ENCODE measurements around the gene ING3.
"Not testable (repeated sequence)": the region's sequence is repeated elsewhere in the genome, so short reads cannot be mapped to it uniquely, and the experiment has no call there.

ING3 gene

GRCh38 chr7:121005058-121005457 is 54.5 kb downstream of the ING3 start:
- DNase-seq, result not testable (repeated sequence)

DNA sequence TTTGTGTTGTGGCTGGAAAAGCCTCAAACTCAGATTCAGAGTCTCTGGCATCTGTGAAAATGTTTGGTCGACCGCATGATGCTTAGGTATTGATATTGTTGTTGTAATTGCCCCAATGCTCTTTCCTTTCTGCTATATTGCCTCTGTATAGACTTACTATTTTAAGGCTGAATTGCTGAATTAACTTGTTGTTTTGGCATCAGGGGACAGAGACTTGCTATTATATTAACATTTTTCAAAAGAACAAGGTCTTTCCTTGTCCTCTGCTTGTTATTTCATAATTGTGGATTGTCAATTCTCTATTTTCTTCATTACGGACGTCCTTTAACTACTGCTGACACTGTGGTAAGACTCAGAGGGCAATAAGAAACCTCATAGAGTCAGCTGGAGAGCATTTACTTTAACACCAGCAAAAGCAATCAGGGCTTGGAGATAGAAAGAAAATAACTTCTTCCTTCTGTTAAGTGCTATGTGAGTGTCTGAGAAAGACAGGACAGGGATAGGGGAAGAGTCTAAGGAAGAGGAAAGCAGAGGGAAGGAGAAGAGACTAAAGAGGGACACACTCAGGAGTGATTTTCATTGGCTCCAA is 55.5 kb downstream of the ING3 start:
- DNase-seq, result no peak

DNA sequence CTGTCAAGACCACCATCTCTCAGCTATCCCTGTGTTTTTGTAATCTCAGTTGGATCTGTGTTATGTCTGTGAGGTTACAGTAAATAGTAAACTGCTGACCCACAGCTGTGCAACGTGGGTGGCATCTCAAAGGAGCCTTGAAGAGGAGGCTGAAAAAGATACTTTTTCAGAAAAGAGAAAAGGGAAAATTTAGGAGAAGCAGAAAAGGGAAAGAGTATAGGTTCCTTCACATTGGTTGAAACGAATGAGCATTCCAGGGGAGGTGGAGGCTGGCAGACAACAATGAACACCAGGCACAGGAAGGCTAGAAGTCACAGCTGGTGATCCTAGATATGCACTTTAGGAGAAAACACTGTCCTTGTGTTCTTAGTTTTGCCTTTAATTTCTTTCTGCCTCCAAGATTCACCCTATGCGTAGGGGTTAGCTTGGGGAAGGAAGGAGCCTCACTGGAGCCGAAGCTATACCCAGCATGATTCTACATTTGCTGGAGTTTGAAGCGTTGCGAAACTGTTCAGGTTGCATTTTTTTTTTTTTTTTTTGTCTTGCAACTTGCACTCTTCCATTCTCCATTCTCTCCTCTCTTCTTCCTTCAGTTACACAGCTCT is 56.2 kb downstream of the ING3 start:
- no peak for DNase-seq

GRCh38 chr7:121008816-121009215 is 58.2 kb downstream of the ING3 start:
- no peak for DNase-seq

- DNase-seq, result no peak
Measured at GRCh38 chr7:121011401-121011800, 60.8 kb downstream of the ING3 start.

GRCh38 chr7:121012170-121012874 is 61.7 kb downstream of the ING3 start:
- DNase-seq, result no peak

- no peak for DNase-seq
Measured at GRCh38 chr7:121012919-121013318, 62.3 kb downstream of the ING3 start.

- DNase-seq, result no peak
Measured at GRCh38 chr7:121015560-121015959, 65.0 kb downstream of the ING3 start.

- no peak for DNase-seq
Measured at GRCh38 chr7:121016966-121017365, 66.4 kb downstream of the ING3 start.

DNA sequence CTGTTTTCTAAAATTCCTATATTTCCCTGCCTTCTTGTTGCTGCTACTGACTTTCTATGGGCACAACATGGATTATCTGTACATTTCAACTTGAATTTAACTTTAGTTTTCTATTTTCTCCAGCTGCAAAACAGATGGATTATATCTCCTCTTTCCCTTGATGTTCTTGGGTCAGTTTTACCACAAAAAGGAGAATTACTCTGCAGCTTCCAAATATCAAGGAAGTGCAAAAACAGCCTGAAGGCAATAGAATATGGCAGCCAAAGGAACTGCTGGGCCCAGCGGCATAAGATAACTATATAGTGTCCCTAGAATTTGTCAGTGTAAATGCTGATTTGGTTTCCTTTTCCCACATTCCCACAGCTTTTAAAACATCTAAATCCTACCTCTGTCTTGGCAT is 67.0 kb downstream of the ING3 start:
- DNase-seq, result no peak

DNA sequence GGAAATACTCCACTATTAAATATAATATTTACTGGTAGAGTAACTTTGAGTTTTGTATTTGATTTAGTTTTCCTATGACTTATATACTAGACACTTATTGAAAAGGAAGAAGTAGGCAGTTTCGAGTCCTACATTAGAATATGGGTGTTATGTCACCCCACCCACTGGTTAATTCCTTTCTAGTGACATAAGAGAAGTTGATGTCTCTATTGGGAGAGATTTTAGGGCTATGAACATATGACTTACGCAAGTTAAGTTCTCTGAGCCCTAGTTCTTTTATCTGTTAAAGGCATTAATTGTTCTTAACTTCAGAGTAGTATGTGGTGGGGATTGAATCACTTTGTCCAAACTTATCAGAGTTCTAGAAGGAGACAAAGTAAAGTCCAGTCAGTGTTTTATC is 68.4 kb downstream of the ING3 start:
- no peak for DNase-seq

DNA sequence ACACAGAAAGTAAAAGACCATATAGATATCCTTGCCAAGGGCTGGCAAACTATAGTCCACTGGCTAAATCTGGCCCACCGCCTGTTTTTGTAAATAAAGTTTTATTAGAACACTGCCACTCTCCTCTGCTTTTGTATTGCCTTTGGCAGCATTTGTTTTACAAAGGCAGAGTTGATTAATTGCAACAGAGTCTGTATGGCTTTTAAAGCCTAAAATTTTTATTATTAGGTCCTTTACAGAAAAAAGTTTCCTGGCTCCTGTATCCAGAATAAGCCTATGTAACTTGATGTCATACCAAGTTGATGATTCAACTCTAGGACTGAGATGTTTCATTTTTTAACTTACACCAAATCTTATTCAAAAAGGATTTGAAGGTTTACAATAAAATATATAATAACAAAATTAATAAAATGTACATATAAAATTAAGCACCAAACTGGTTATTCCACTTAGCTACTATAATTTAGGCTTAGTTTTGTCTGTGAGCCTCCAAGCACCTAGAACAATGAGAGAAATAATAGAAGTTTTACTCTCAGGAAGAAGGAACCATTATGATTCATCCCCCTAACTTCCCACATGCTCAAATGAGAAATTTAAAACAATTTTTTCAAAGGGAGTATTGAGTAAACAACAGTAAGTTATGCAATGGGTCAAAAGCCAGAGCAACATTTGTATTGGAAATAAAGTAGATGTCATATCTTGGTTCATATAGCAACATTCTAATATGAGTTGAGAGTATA is 69.8 kb downstream of the ING3 start:
- DNase-seq, result no peak

DNA sequence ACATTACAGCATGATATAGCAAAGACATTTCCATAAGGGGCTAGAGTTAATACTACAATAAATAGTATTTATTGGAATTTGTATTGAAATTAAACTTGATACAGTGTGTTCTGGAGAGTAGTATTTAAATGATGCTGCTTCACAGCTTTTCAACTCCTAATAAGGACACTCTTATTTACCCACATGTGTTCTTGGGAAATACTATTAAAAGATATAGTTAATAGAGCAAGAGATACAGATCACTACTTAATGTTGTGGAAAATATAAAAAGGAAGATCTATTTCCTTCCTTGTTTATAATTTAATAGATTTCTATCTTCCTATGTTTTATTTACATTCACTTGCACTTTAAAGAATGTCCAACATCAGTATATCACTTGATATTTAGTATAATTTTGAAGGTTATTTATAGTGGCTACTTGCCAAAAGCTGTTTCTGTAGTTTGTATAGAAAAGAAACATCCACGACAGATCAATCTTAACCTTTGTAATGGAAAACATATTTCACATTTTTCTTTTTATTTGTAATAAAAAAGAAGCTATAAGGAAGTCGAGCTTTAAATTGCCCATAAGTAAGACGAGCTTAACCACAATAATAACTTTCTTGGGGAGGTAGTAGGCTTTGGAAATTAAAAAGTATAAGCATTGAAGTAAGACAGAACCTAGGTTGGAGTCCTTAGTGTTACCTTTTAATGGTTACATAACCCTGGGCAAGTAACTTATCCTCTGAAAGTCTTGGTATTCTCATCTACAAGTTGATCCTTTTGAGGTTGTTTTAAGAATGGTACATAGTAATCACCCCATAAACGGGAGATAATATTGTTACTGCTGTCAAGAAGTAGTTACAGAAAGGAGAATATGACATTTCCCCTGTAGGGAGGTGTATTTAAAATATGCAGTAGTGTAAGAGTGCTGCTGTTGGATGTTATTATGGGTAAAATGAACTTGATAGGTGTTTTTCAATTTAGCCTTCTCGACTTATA is 70.7 kb downstream of the ING3 start:
- DNase-seq, result no peak

DNA sequence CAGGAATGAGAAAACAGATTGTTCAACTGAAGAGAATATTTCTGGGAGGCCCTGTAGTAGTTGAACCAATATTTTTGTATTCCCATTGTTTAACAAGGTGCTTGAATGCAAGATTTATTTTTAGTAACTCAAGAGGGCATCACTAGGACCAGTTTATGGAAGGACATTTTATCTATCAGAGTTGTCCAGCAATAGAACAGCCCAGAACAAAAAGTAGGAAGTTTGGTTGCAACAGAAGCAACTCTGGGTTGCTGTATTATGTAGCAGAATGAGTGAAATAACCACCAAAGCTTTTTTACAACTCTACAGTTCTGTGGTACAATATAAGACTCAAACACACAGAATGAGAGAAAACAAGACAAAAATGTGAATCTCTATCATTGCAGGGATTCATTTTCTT is 72.6 kb downstream of the ING3 start:
- no peak for DNase-seq

- DNase-seq, result no peak
Measured at GRCh38 chr7:121023683-121024511, 73.3 kb downstream of the ING3 start.

DNA sequence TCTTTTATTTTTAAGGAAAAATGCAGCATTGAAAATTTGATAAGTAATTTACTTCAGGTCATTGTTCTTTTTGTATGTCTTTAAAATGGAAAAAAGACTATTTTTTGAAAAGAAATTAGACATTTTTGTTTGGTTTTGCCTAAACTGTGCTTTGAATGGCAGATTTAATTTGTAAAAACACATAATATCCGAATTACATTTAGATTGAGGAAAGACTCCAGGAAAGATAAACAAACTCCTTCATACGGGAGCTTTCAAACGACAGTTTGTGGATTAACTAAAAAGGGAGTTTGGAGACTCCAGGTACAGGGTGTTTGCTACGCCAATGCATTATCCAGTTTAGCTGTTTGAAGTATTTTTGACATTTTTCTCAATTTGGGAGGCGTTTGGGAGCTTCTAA is 74.0 kb downstream of the ING3 start:
- DNase-seq, result no peak

- DNase-seq, result no peak
Measured at GRCh38 chr7:121026159-121026558, 75.6 kb downstream of the ING3 start.

DNA sequence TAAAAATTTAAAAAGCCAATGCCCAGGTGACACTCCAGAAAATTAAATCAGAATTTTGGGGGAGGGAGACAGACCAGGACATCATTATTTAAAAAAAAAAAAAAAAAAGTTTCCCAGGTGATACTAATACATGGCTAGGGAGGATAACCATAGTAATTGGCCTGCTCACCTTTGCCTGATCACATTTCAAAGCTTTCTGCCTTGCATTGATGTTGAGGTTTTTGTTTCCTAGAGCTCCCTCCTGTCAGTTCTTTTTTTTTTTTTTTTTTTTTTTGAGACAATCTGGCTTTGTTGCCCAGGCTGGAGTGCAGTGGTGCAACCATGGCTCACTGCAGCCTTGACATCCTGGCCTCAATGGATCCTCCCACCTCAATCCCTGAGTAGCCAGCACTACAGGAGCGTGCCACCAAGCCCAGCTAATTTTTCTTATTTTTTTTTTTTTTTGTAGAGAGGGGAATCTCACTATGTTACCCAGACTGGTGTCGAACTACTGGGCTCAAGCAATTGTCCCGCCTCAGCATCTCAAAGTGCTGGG is 76.1 kb downstream of the ING3 start:
- DNase-seq, result no peak
